NCI-H1694 treated with DMSO at 0.1 percent for 48 hours (cell line): ENCODE results near the gene UCP3.

Experiments used
- DNase-seq: peaks from one replicate; lab custom pipeline; 2025; lab: John Stamatoyannopoulos, UW

Gene UCP3

GRCh38 chr11:74018331-74019005 lies 9.6 kb upstream of the UCP3 start:
- no peak for DNase-seq

- no peak for DNase-seq
These were observed 8.7 kb upstream of the UCP3 start for GRCh38 chr11:74017631-74018030.

GRCh38 chr11:74015919-74016684 lies 7.2 kb upstream of the UCP3 start:
- no peak for DNase-seq

- no peak for DNase-seq
These were observed 6.0 kb upstream of the UCP3 start for GRCh38 chr11:74014880-74015279.

GRCh38 chr11:74013141-74013540 lies 4.3 kb upstream of the UCP3 start:
- no peak for DNase-seq

- no peak for DNase-seq
These were observed 3.4 kb upstream of the UCP3 start for GRCh38 chr11:74012074-74012809.

GRCh38 chr11:74011360-74012073 lies 2.6 kb upstream of the UCP3 start:
- DNase-seq: no peak

- no peak for DNase-seq
These were observed 1.7 kb upstream of the UCP3 start for GRCh38 chr11:74010306-74011300.

- no peak for DNase-seq
These were observed 905 bp upstream of the UCP3 start for GRCh38 chr11:74009675-74010305.

GRCh38 chr11:74009230-74009547 lies 304 bp upstream of the UCP3 start:
- no peak for DNase-seq

GRCh38 chr11:74007691-74008372 lies 1.1 kb downstream of the UCP3 start:
- no peak for DNase-seq

- DNase-seq: no peak
These were observed 2.1 kb downstream of the UCP3 start for GRCh38 chr11:74006743-74007304.

- DNase-seq: no peak
These were observed 3.0 kb downstream of the UCP3 start for GRCh38 chr11:74005721-74006517.

- no peak for DNase-seq
These were observed 3.9 kb downstream of the UCP3 start for GRCh38 chr11:74004759-74005615.

GRCh38 chr11:74004046-74004695 lies 4.7 kb downstream of the UCP3 start:
- no peak for DNase-seq

- DNase-seq: no peak
These were observed 6.1 kb downstream of the UCP3 start for GRCh38 chr11:74002832-74003231.

- DNase-seq: no peak
These were observed 7.0 kb downstream of the UCP3 start for GRCh38 chr11:74001822-74002286.
